HepG2 (cell line): ENCODE data around the gene HDAC5. TPM values are rescaled to one million over a fixed set of nuclear protein-coding genes. Genes with fewer than 3 reads are reported as not detected.
A peak's percentile ranks its signal among the peaks of the same experiment; 100 is the strongest.

Experiments used
- ESRRA ChIP-seq: sonication (generic); formaldehyde crosslinking; IDR thresholded peaks from 2 replicates; pipeline ENCODE4 v1.5.1; 2020; ENCODE audit warnings: mild to moderate bottlenecking, low read depth, missing genetic modification reagents
- KDM2A ChIP-seq: sonication (generic); formaldehyde crosslinking; IDR thresholded peaks from 2 replicates; pipeline ENCODE4 v1.4.0; 2020; ENCODE audit warnings: low read depth, missing genetic modification reagents, borderline replicate concordance
- KLF12 ChIP-seq: sonication (generic); formaldehyde crosslinking; IDR thresholded peaks from 2 replicates; pipeline ENCODE4 v1.4.0; 2020; ENCODE audit warnings: missing genetic modification reagents, borderline replicate concordance
- MEF2D ChIP-seq: sonication (generic); formaldehyde crosslinking; IDR thresholded peaks from 2 replicates; pipeline ENCODE4 v1.5.1; 2020; ENCODE audit warnings: mild to moderate bottlenecking, missing genetic modification reagents
- RCOR2 ChIP-seq: IDR thresholded peaks from 2 replicates; pipeline ENCODE4 v1.6.1; 2016; ENCODE audit warnings: missing biosample characterization, missing genetic modification reagents
- ZFP41 ChIP-seq: sonication (generic); formaldehyde crosslinking; IDR thresholded peaks from 2 replicates; pipeline ENCODE4 v1.4.0; 2020; ENCODE audit warnings: mild to moderate bottlenecking, missing genetic modification reagents, borderline replicate concordance
- ZNF557 ChIP-seq: sonication (generic); formaldehyde crosslinking; IDR thresholded peaks from 2 replicates; pipeline ENCODE4 v1.4.0; 2020; ENCODE audit warnings: missing genetic modification reagents
- polyA plus RNA-seq, 8 experiments: library from polyadenylated mRNA; depleted of rRNA in 3 of 8; stranded (reverse) in 7 of 8; unstranded in 1 of 8; fragments of >200 nt; fragmentation: Illumina TruSeq in 4 of 8; extraction: Trizol in 4 of 8; gene quantifications; 2 replicates each; pipeline versions ENCODE4 v1.2.1 to v1.2.3, GENCODE V29; 2011 to 2016; ENCODE audit warnings: low read depth in 4 of 8, missing spikeins in 1 of 8, mixed read lengths in 1 of 8; ENCODE audit not compliant: insufficient read depth in 1 of 8
- total RNA-seq, 5 experiments: library from RNA; depleted of rRNA; stranded (reverse); fragments of >200 nt; fragmentation: Illumina TruSeq; extraction: Trizol; gene quantifications; 2 replicates each; pipeline ENCODE4 v1.2.3, GENCODE V29; 2016; ENCODE audit warnings: low read depth in 1 of 5
- TF ChIP-seq, protein P1 (sequence below): sonication (generic); formaldehyde crosslinking; IDR thresholded peaks from 2 replicates; pipeline ENCODE4 v1.4.0; 2020; ENCODE audit warnings: missing genetic modification reagents, mild to moderate bottlenecking, borderline replicate concordance
- TF ChIP-seq, protein P2 (sequence below): sonication (generic); formaldehyde crosslinking; IDR thresholded peaks from 2 replicates; pipeline ENCODE4 v1.8.0; 2022; ENCODE audit warnings: missing genetic modification reagents, low read depth, mild to moderate bottlenecking, borderline replicate concordance
- TF ChIP-seq, protein P3 (sequence below): sonication (generic); formaldehyde crosslinking; IDR thresholded peaks from 2 replicates; pipeline ENCODE4 v1.5.0; 2020; ENCODE audit warnings: mild to moderate bottlenecking, missing genetic modification reagents, borderline replicate concordance
- TF ChIP-seq, protein P4 (sequence below): sonication (generic); formaldehyde crosslinking; IDR thresholded peaks from 2 replicates; pipeline ENCODE4 v1.9.0; 2022; ENCODE audit warnings: missing genetic modification reagents, mild to moderate bottlenecking, borderline replicate concordance
- TF ChIP-seq, protein P5 (sequence below): sonication (generic); formaldehyde crosslinking; IDR thresholded peaks from 2 replicates; pipeline ENCODE4 v1.4.0; 2020; ENCODE audit warnings: missing genetic modification reagents, borderline replicate concordance

HDAC5 gene
- total and polyA plus RNA-seq, 2 of the 13 experiments (the other 11 are each of a cell fraction or from before 2014, with no cell fraction given), result 46.4 to 85.4 TPM

DNA sequence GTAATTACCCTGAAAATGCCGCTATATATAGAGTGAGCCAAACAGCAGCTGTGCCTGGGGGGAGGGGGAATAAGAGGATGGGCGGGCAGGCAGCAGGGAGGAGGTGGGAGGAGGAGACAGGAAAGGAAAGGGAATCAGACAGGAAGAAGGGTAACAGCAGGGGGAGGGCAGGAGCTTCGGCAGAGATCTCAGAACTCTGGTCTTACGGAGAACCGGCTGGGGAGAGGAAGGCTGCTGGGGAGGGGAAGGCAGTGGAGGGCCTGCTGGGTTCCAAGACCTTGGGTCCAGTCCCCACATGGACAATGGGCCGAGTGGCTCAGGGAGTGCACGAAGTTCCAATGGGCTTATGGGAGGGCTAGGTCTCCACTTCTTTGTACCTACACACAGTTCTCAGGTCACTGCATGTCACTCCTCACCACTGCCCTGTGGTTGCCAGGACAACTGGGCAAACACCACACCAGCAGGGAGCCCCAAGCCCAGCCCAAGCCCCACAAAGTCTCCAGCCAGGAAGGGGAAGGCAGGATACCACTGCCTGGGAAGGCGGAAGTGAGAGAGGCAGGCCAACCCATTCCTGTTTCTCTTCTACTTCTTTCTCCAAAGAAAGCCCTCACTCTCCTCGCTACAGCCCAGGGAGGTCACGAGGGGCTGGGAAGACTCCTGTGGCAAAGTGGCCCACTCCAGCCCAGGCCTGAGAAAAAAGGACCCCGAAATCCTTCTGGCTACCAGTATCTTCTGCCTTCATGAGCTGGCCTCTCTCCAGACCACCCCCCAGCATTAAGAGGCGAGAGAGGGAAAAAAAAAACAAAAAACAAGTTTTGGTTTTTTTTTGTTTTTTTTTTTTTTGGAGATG lies 27.6 kb downstream of the HDAC5 start (continued):
- TF ChIP-seq, protein P1, sequence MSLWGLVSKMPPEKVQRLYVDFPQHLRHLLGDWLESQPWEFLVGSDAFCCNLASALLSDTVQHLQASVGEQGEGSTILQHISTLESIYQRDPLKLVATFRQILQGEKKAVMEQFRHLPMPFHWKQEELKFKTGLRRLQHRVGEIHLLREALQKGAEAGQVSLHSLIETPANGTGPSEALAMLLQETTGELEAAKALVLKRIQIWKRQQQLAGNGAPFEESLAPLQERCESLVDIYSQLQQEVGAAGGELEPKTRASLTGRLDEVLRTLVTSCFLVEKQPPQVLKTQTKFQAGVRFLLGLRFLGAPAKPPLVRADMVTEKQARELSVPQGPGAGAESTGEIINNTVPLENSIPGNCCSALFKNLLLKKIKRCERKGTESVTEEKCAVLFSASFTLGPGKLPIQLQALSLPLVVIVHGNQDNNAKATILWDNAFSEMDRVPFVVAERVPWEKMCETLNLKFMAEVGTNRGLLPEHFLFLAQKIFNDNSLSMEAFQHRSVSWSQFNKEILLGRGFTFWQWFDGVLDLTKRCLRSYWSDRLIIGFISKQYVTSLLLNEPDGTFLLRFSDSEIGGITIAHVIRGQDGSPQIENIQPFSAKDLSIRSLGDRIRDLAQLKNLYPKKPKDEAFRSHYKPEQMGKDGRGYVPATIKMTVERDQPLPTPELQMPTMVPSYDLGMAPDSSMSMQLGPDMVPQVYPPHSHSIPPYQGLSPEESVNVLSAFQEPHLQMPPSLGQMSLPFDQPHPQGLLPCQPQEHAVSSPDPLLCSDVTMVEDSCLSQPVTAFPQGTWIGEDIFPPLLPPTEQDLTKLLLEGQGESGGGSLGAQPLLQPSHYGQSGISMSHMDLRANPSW (CRISPR knock-in tag), result 0 out of 2 replicates have a peak, but pooled peaks have one; percentile 53
- TF ChIP-seq, protein P2, sequence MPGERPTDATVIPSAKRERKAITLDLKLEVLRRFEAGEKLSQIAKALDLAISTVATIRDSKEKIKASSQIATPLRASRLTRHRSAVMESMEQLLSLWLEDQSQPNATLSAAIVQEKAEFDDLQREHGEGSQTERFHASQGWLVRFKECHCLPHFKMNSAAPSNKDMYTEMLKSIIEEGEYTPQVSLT (CRISPR knock-in tag), result no peak
- no peak for TF ChIP-seq KLF12 (CRISPR knock-in tag)
- TF ChIP-seq ZFP41, result no peak
- peak; percentile 37; the same call in 1 of the 2 replicates for TF ChIP-seq KDM2A (CRISPR knock-in tag)
- TF ChIP-seq, protein P3, sequence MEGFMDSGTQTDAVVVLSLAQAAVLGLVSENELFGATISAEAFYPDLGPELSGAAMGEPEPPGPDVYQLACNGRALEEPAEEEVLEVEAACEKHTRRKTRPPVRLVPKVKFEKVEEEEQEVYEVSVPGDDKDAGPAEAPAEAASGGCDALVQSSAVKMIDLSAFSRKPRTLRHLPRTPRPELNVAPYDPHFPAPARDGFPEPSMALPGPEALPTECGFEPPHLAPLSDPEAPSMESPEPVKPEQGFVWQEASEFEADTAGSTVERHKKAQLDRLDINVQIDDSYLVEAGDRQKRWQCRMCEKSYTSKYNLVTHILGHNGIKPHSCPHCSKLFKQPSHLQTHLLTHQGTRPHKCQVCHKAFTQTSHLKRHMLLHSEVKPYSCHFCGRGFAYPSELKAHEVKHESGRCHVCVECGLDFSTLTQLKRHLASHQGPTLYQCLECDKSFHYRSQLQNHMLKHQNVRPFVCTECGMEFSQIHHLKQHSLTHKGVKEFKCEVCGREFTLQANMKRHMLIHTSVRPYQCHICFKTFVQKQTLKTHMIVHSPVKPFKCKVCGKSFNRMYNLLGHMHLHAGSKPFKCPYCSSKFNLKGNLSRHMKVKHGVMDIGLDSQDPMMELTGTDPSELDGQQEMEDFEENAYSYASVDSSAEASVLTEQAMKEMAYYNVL, result peak; percentile 34; the same call in 1 of the 2 replicates
- TF ChIP-seq, protein P4, sequence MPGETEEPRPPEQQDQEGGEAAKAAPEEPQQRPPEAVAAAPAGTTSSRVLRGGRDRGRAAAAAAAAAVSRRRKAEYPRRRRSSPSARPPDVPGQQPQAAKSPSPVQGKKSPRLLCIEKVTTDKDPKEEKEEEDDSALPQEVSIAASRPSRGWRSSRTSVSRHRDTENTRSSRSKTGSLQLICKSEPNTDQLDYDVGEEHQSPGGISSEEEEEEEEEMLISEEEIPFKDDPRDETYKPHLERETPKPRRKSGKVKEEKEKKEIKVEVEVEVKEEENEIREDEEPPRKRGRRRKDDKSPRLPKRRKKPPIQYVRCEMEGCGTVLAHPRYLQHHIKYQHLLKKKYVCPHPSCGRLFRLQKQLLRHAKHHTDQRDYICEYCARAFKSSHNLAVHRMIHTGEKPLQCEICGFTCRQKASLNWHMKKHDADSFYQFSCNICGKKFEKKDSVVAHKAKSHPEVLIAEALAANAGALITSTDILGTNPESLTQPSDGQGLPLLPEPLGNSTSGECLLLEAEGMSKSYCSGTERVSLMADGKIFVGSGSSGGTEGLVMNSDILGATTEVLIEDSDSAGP (CRISPR knock-in tag), result peak; percentile 95
- TF ChIP-seq ZNF557 (CRISPR knock-in tag), result peak; percentile 36; the same call in 1 of the 2 replicates
- 0 out of 2 replicates have a peak, but pooled peaks have one; percentile 9 for TF ChIP-seq RCOR2 (CRISPR knock-in tag)
- TF ChIP-seq, protein P5, sequence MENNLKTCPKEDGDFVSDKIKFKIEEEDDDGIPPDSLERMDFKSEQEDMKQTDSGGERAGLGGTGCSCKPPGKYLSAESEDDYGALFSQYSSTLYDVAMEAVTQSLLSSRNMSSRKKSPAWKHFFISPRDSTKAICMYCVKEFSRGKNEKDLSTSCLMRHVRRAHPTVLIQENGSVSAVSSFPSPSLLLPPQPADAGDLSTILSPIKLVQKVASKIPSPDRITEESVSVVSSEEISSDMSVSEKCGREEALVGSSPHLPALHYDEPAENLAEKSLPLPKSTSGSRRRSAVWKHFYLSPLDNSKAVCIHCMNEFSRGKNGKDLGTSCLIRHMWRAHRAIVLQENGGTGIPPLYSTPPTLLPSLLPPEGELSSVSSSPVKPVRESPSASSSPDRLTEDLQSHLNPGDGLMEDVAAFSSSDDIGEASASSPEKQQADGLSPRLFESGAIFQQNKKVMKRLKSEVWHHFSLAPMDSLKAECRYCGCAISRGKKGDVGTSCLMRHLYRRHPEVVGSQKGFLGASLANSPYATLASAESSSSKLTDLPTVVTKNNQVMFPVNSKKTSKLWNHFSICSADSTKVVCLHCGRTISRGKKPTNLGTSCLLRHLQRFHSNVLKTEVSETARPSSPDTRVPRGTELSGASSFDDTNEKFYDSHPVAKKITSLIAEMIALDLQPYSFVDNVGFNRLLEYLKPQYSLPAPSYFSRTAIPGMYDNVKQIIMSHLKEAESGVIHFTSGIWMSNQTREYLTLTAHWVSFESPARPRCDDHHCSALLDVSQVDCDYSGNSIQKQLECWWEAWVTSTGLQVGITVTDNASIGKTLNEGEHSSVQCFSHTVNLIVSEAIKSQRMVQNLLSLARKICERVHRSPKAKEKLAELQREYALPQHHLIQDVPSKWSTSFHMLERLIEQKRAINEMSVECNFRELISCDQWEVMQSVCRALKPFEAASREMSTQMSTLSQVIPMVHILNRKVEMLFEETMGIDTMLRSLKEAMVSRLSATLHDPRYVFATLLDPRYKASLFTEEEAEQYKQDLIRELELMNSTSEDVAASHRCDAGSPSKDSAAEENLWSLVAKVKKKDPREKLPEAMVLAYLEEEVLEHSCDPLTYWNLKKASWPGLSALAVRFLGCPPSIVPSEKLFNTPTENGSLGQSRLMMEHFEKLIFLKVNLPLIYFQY (CRISPR knock-in tag), result peak; percentile 61; the same call in 1 of the 2 replicates
- TF ChIP-seq MEF2D (CRISPR knock-in tag), result peak; percentile 90
- TF ChIP-seq ESRRA (CRISPR knock-in tag), result 0 out of 2 replicates have a peak, but pooled peaks have one; percentile 24
